H9 (cell line): ENCODE results near the gene MAGI3. TPM values are rescaled to one million over a fixed set of nuclear protein-coding genes. Genes with fewer than 3 reads are reported as not detected.
"Not testable (repeated sequence)": the region's sequence is repeated elsewhere in the genome, so short reads cannot be mapped to it uniquely, and the experiment has no call there.

ENCODE experiments used
- DNase-seq: peaks from one replicate; pipeline ENCODE4 v3.0.0-alpha.2; 2017
- H2AFZ ChIP-seq: one replicate; pipeline ENCODE4 v1.6.1; 2013; ENCODE audit warnings: mild to moderate bottlenecking, low read length, control low read depth, moderate library complexity
- H2AK5ac ChIP-seq: 2 replicates; pipeline ENCODE4 v1.6.1; 2013; ENCODE audit warnings: low read length, control low read depth, mixed read lengths; ENCODE audit not compliant: insufficient read length
- H2BK120ac ChIP-seq: one replicate; pipeline ENCODE4 v1.6.1; 2013; ENCODE audit warnings: low read depth, mild to moderate bottlenecking, low read length, control low read depth, inconsistent platforms; ENCODE audit not compliant: poor library complexity, severe bottlenecking
- H2BK12ac ChIP-seq: 2 replicates; pipeline ENCODE4 v1.6.1; 2013; ENCODE audit warnings: low read length, control low read depth, mixed read lengths, low read depth; ENCODE audit not compliant: insufficient read length
- H2BK15ac ChIP-seq: 2 replicates; pipeline ENCODE4 v1.6.1; 2013; ENCODE audit warnings: low read depth, low read length, control low read depth
- H2BK20ac ChIP-seq: one replicate; pipeline ENCODE4 v1.6.1; 2013; ENCODE audit warnings: low read depth, mild to moderate bottlenecking, low read length, control low read depth, inconsistent platforms; ENCODE audit not compliant: poor library complexity, severe bottlenecking
- H2BK5ac ChIP-seq: 2 replicates; pipeline ENCODE4 v1.6.1; 2013; ENCODE audit warnings: low read length, control low read depth, mixed read lengths; ENCODE audit not compliant: insufficient read length
- H3K14ac ChIP-seq: 2 replicates; pipeline ENCODE4 v1.6.1; 2013; ENCODE audit warnings: low read length, control low read depth; ENCODE audit not compliant: insufficient read depth
- H3K18ac ChIP-seq: 2 replicates; pipeline ENCODE4 v1.6.1; 2013; ENCODE audit warnings: low read depth, mild to moderate bottlenecking, mixed read lengths, low read length, control low read depth; ENCODE audit not compliant: insufficient read length
- H3K23ac ChIP-seq: 2 replicates; pipeline ENCODE4 v1.6.1; 2013; ENCODE audit warnings: low read length, control low read depth, mixed read lengths, low read depth; ENCODE audit not compliant: insufficient read length
- H3K23me2 ChIP-seq: 2 replicates; pipeline ENCODE4 v1.6.1; 2013; ENCODE audit warnings: low read depth, mild to moderate bottlenecking, mixed read lengths, low read length, control low read depth; ENCODE audit not compliant: insufficient read length, poor library complexity, severe bottlenecking
- H3K27ac ChIP-seq: 2 replicates; pipeline ENCODE4 v1.5.1; 2013; ENCODE audit warnings: low read length, control low read depth, mixed read lengths, low read depth; ENCODE audit not compliant: insufficient read length
- H3K27me3 ChIP-seq: 2 replicates; pipeline ENCODE4 v1.6.1; 2013; ENCODE audit warnings: low read length, control low read depth, inconsistent platforms; ENCODE audit not compliant: insufficient read depth
- H3K4ac ChIP-seq: 2 replicates; pipeline ENCODE4 v1.6.1; 2013; ENCODE audit warnings: low read depth, mild to moderate bottlenecking, control low read depth, inconsistent platforms, low read length, moderate library complexity
- H3K4me1 ChIP-seq: 2 replicates; pipeline ENCODE4 v1.6.1; 2013; ENCODE audit warnings: low read length, control low read depth, inconsistent platforms; ENCODE audit not compliant: insufficient read depth
- H3K4me2 ChIP-seq: 2 replicates; pipeline ENCODE4 v1.6.1; 2013; ENCODE audit warnings: low read length, control low read depth, mixed read lengths; ENCODE audit not compliant: insufficient read length, insufficient read depth
- H3K56ac ChIP-seq: 2 replicates; pipeline ENCODE4 v1.6.1; 2013; ENCODE audit warnings: low read depth, mild to moderate bottlenecking, mixed read lengths, low read length, control low read depth; ENCODE audit not compliant: insufficient read length
- H3K79me1 ChIP-seq: 2 replicates; pipeline ENCODE4 v1.6.1; 2013; ENCODE audit warnings: low read depth, mild to moderate bottlenecking, moderate library complexity, low read length, control low read depth, inconsistent platforms; ENCODE audit not compliant: insufficient read depth, poor library complexity, severe bottlenecking
- H3K79me2 ChIP-seq: 2 replicates; pipeline ENCODE4 v1.6.1; 2013; ENCODE audit warnings: low read length, control low read depth, inconsistent platforms; ENCODE audit not compliant: insufficient read depth
- H3K9ac ChIP-seq: 2 replicates; pipeline ENCODE4 v1.6.1; 2013; ENCODE audit warnings: low read length, control low read depth, mixed read lengths; ENCODE audit not compliant: insufficient read length; ENCODE audit errors: extremely low read depth
- H3K9me3 ChIP-seq: one replicate; pipeline ENCODE4 v1.6.1; 2013; ENCODE audit warnings: low read depth, low read length, inconsistent platforms; ENCODE audit not compliant: control insufficient read depth
- H3T11ph ChIP-seq: one replicate; pipeline ENCODE4 v1.6.1; 2013; ENCODE audit warnings: mild to moderate bottlenecking, low read length, control low read depth, inconsistent platforms
- H4K20me1 ChIP-seq: one replicate; pipeline ENCODE4 v1.6.1; 2013; ENCODE audit not compliant: control insufficient read depth, insufficient read length, insufficient read depth
- H4K5ac ChIP-seq: 2 replicates; pipeline ENCODE4 v1.6.1; 2013; ENCODE audit warnings: low read depth, mild to moderate bottlenecking, mixed read lengths, low read length, control low read depth; ENCODE audit not compliant: insufficient read length
- H4K8ac ChIP-seq: replicated peaks from 2 replicates; pipeline ENCODE4 v1.6.1; 2013; ENCODE audit warnings: low read length, control low read depth, mixed read lengths, low read depth; ENCODE audit not compliant: insufficient read length
- H4K91ac ChIP-seq: 2 replicates; pipeline ENCODE4 v1.6.1; 2013; ENCODE audit warnings: low read depth, mild to moderate bottlenecking, moderate library complexity, mixed read lengths, low read length, control low read depth; ENCODE audit not compliant: insufficient read length
- H3K27ac Mint-ChIP-seq, 3 experiments: 2 replicates in 2 of 3; 3 replicates in 1 of 3; pipeline ENCODE4 v1.8.0; 2020 to 2021; ENCODE audit warnings: mixed read lengths in 3 of 3, mild to moderate bottlenecking in 1 of 3, moderate library complexity in 1 of 3
- H3K27me3 Mint-ChIP-seq: 2 replicates; pipeline ENCODE4 v1.8.0; 2021; ENCODE audit warnings: low read depth, mild to moderate bottlenecking, moderate library complexity, mixed read lengths
- H3K36me3 Mint-ChIP-seq, 3 experiments: 2 replicates in 2 of 3; 3 replicates in 1 of 3; pipeline ENCODE4 v1.8.0; 2020 to 2021; ENCODE audit warnings: low read depth in 3 of 3, mixed read lengths in 3 of 3; ENCODE audit not compliant: insufficient read depth in 1 of 3
- H3K4me1 Mint-ChIP-seq, 2 experiments: 2 replicates each; pipeline ENCODE4 v1.8.0; 2020; ENCODE audit warnings: mixed read lengths in 2 of 2
- H3K4me3 Mint-ChIP-seq, 2 experiments: 2 replicates in 1 of 2; 3 replicates in 1 of 2; pipeline ENCODE4 v1.8.0; 2020 to 2021; ENCODE audit warnings: mild to moderate bottlenecking in 2 of 2, mixed read lengths in 2 of 2, moderate library complexity in 1 of 2
- H3K9me3 Mint-ChIP-seq, 2 experiments: 2 replicates in 1 of 2; 3 replicates in 1 of 2; pipeline ENCODE4 v1.8.0; 2020; ENCODE audit warnings: mild to moderate bottlenecking in 2 of 2, mixed read lengths in 2 of 2, moderate library complexity in 1 of 2
- CTCF ChIP-seq: fragments of 200-600 bp; sonication (generic); conservative IDR thresholded peaks from 3 replicates; pipeline ENCODE4 v1.8.0; 2021; ENCODE audit warnings: antibody characterized with exemption, mild to moderate bottlenecking
- WGBS: extraction: QIAGEN DNeasy Blood & Tissue Kit; methylation state at CpG from one replicate; pipeline ENCODE4 v1.1.7; 2013; ENCODE audit warnings: missing lambda C conversion rate, low lambda C conversion rate, mixed read lengths; ENCODE audit not compliant: insufficient read length; ENCODE audit errors: extremely low coverage; 5-methylcytosine and 5-hydroxymethylcytosine counted together
- total RNA-seq: library from RNA; stranded (reverse); gene quantifications from 2 replicates; pipeline ENCODE4 v1.2.1, GENCODE V29; 2021

Gene MAGI3
- total RNA-seq, 1 experiment from 2014 or later = 8.2 TPM

- H2AFZ ChIP-seq = no peak overlapping the region
- H3K27me3 ChIP-seq = no peaks in the 10 kb centered on the region
- Mint-ChIP-seq H3K4me3 (no peak overlapping the region), H3K36me3 (no peaks in the 10 kb centered on the region), H3K27ac (peak overlapping the region in 1 of 3 experiments; percentile 18; a peak in 1 of 7 replicates), H3K27me3 (no peaks in the 10 kb centered on the region), H3K4me1 (peaks cover 30 to 31% of the 10 kb centered on the region in 2 experiments), H3K9me3 (no peaks in the 10 kb centered on the region)
- no peak overlapping the region for H3K9ac ChIP-seq
- no peak overlapping the region for H2AK5ac ChIP-seq
- peaks cover 2% of the 10 kb centered on the region for H3K79me1 ChIP-seq
- DNase-seq = no peak
- no peak overlapping the region for H2BK15ac ChIP-seq
- H3K23ac ChIP-seq = no peak overlapping the region
- no peak for TF ChIP-seq CTCF
- no peak overlapping the region for H4K8ac ChIP-seq
- H3K4me1 ChIP-seq = no peaks in the 10 kb centered on the region; the same call in 1 of the 2 replicates
- H3K56ac ChIP-seq = no peak overlapping the region
- no peak overlapping the region for H3K27ac ChIP-seq
- no peak overlapping the region for H3K4ac ChIP-seq
- H3K79me2 ChIP-seq = no peaks in the 10 kb centered on the region
- no peak overlapping the region for H3K18ac ChIP-seq
- no peak overlapping the region for H3T11ph ChIP-seq
- no peak overlapping the region for H2BK20ac ChIP-seq
- no peak overlapping the region for H2BK12ac ChIP-seq
- WGBS = no CpG with 5 or more reads among the region's 2 CpGs
- H2BK120ac ChIP-seq = no peak overlapping the region
- no peak overlapping the region for H4K91ac ChIP-seq
- no peak overlapping the region for H3K4me2 ChIP-seq
- H3K14ac ChIP-seq = no peak overlapping the region
- H3K9me3 ChIP-seq = no peaks in the 10 kb centered on the region
- H2BK5ac ChIP-seq = no peak overlapping the region
- H4K20me1 ChIP-seq = no peaks in the 10 kb centered on the region
- H3K23me2 ChIP-seq = no peaks in the 10 kb centered on the region
- H4K5ac ChIP-seq = no peak overlapping the region
Observed at GRCh38 chr1:113405573-113405972, 15.3 kb downstream of the MAGI3 start.

GRCh38 chr1:113406149-113406548 lies 15.8 kb downstream of the MAGI3 start:
- H3K9me3 Mint-ChIP-seq, H3K4me1 ChIP-seq, H2BK5ac ChIP-seq, H3K23ac ChIP-seq, H2BK120ac ChIP-seq, H3K27ac ChIP-seq, H3T11ph ChIP-seq, H2AFZ ChIP-seq, H3K27me3 Mint-ChIP-seq, H2BK15ac ChIP-seq, H3K4ac ChIP-seq, H3K79me2 ChIP-seq, H4K91ac ChIP-seq, H4K20me1 ChIP-seq, H3K27me3 ChIP-seq, H3K23me2 ChIP-seq, H3K27ac Mint-ChIP-seq, H2BK20ac ChIP-seq, H3K9ac ChIP-seq, H3K14ac ChIP-seq, H3K4me3 Mint-ChIP-seq, H4K8ac ChIP-seq, H4K5ac ChIP-seq, H2BK12ac ChIP-seq, DNase-seq, H3K4me2 ChIP-seq, H3K36me3 Mint-ChIP-seq, H2AK5ac ChIP-seq, H3K9me3 ChIP-seq, H3K79me1 ChIP-seq, H3K56ac ChIP-seq, H3K18ac ChIP-seq: not testable (repeated sequence)
- WGBS = no CpG with 5 or more reads among the region's 4 CpGs
- peaks cover 30 to 31% of the 10 kb centered on the region in 2 experiments for H3K4me1 Mint-ChIP-seq
